MCF 10A (cell line): ENCODE measurements around the gene RGS19. TPM values are rescaled to one million over a fixed set of nuclear protein-coding genes. Genes with fewer than 3 reads are reported as not detected.

Experiments
- BruUV-seq: library from RNA; stranded (reverse); fragments of 400-500 nt; replicated peaks from 2 replicates; lab custom pipeline; 2021; lab: Mats Ljungman, UMichigan
- CTCF ChIA-PET: fragments of 300-600 bp; sonication (Branson Sonifier 250); formaldehyde crosslinking; extraction: SDS; loops from one replicate; lab custom pipeline; 2021; ENCODE audit warnings: antibody characterized with exemption, inconsistent platforms; lab: Yijun Ruan, JAX
- POLR2A ChIA-PET: fragments of 300-600, 350-650 bp; sonication (Branson Sonifier 250); formaldehyde crosslinking; extraction: SDS; loops from one replicate; lab custom pipeline; 2020; ENCODE audit warnings: antibody characterized with exemption, inconsistent platforms; lab: Yijun Ruan, JAX
- DNase-seq: peaks from one replicate; pipeline ENCODE4 v3.0.0-alpha.2; 2018; ENCODE audit not compliant: unreplicated experiment
- H3K27ac Mint-ChIP-seq: one replicate; pipeline ENCODE4 v1.8.0; 2022; ENCODE audit warnings: mild to moderate bottlenecking, low read depth, mixed read lengths; ENCODE audit not compliant: unreplicated experiment
- H3K27me3 Mint-ChIP-seq: one replicate; pipeline ENCODE4 v1.8.0; 2022; ENCODE audit warnings: mixed read lengths; ENCODE audit not compliant: insufficient read depth, unreplicated experiment
- H3K36me3 Mint-ChIP-seq: one replicate; pipeline ENCODE4 v1.8.0; 2022; ENCODE audit warnings: mild to moderate bottlenecking, moderate library complexity, mixed read lengths; ENCODE audit not compliant: insufficient read depth, unreplicated experiment
- H3K4me1 Mint-ChIP-seq: one replicate; pipeline ENCODE4 v1.8.0; 2022; ENCODE audit warnings: mixed read lengths; ENCODE audit not compliant: insufficient read depth, unreplicated experiment
- H3K4me3 Mint-ChIP-seq: one replicate; pipeline ENCODE4 v1.8.0; 2022; ENCODE audit warnings: mild to moderate bottlenecking, moderate library complexity, mixed read lengths; ENCODE audit not compliant: unreplicated experiment
- H3K9me3 Mint-ChIP-seq: one replicate; pipeline ENCODE4 v1.8.0; 2022; ENCODE audit warnings: mixed read lengths; ENCODE audit not compliant: unreplicated experiment
- CTCF ChIP-seq: fragments of 200-600 bp; IDR thresholded peaks from one replicate; pipeline ENCODE4 v1.8.0; 2022; ENCODE audit warnings: antibody characterized with exemption, mild to moderate bottlenecking; ENCODE audit not compliant: unreplicated experiment
- intact Hi-C: fragments of 100-400 bp; cut with micrococcal nuclease; formaldehyde crosslinking; loops from 2 replicates; pipeline ENCODE4 v1.14.1; 2022
- total RNA-seq: library from RNA; stranded (reverse); gene quantifications from 2 replicates; pipeline ENCODE4 v1.2.3, GENCODE V29; 2022

RGS19 gene
- total RNA-seq, 1 experiment from 2014 or later = 8.8 TPM

GRCh38 chr20:64067005-64067632, 12.2 kb downstream of the RGS19 start:
- Mint-ChIP-seq H3K36me3 (no peaks in the 10 kb centered on the region), H3K4me3 (no peak overlapping the region), H3K27me3 (no peaks in the 10 kb centered on the region), H3K27ac (no peak overlapping the region), H3K9me3 (no peaks in the 10 kb centered on the region), H3K4me1 (peaks cover 36% of the 10 kb centered on the region)
- POLR2A ChIA-PET = interaction anchor here (0.6 to 1.5 kb wide), 2 partner anchors 87 to 196 kb away, joined by 3 to 6 read pairs; partner anchors contain the start of gene PRPF6
- intact Hi-C loops = no loop called here
- TF ChIP-seq CTCF = no peak
- CTCF ChIA-PET = interaction anchor here (0.6 to 1.5 kb wide), 6 partner anchors 9 to 87 kb away, joined by 3 to 4 read pairs (median 3); partner anchors contain the start of gene LKAAEAR1
- DNase-seq = no peak
- BruUV-seq = no TSS peak

GRCh38 chr20:64065974-64066343, 13.4 kb downstream of the RGS19 start:
- TF ChIP-seq CTCF = no peak
- Mint-ChIP-seq H3K27me3 (no peaks in the 10 kb centered on the region), H3K36me3 (no peaks in the 10 kb centered on the region), H3K9me3 (no peaks in the 10 kb centered on the region), H3K27ac (peak overlapping the region; percentile 40), H3K4me3 (peak overlapping the region; percentile 38), H3K4me1 (peaks cover 36% of the 10 kb centered on the region)
- POLR2A ChIA-PET = interaction anchor here (0.6 to 2.0 kb wide), 5 partner anchors 8 to 106 kb away, joined by 3 to 8 read pairs (median 3); partner anchors contain the start of genes OPRL1, PRPF6 and RGS19
- CTCF ChIA-PET = interaction anchor here (0.6 to 1.5 kb wide), 8 partner anchors 9 to 181 kb away, joined by 3 to 5 read pairs (median 3); partner anchors contain the start of gene LKAAEAR1
- BruUV-seq = no TSS peak
- intact Hi-C loops = no loop called here
- DNase-seq = peak; percentile 89

GRCh38 chr20:64065062-64065973, 14.0 kb downstream of the RGS19 start:
- peak overlapping the region; percentile 38 for H3K4me3 Mint-ChIP-seq
- intact Hi-C loops = no loop called here

More at GRCh38 chr20:64065062-64065973, 14.0 kb downstream of the RGS19 start:
- TF ChIP-seq CTCF = no peak
- DNase-seq = no peak
- Mint-ChIP-seq H3K4me1 (peaks cover 36% of the 10 kb centered on the region), H3K27me3 (no peaks in the 10 kb centered on the region), H3K36me3 (no peaks in the 10 kb centered on the region), H3K27ac (peak overlapping the region; percentile 40), H3K9me3 (no peaks in the 10 kb centered on the region)
- CTCF ChIA-PET = interaction anchor here (0.6 to 1.9 kb wide), 9 partner anchors 8 to 85 kb away, joined by 3 to 14 read pairs (median 3); no protein-coding TSS in a partner anchor
- BruUV-seq = no TSS peak
- POLR2A ChIA-PET = interaction anchor here (1.4 to 2.0 kb wide), 5 partner anchors 13 to 85 kb away, joined by 3 to 11 read pairs (median 8); partner anchors contain the start of genes OPRL1, PRPF6, RGS19 and SAMD10
